Cardiac atrium fibroblast (primary cell): ENCODE measurements around the gene GALT. TPM values are rescaled to one million over a fixed set of nuclear protein-coding genes. Genes with fewer than 3 reads are reported as not detected.

Experiments
- total RNA-seq: library from RNA; depleted of rRNA; stranded (reverse); fragments of >200 nt; gene quantifications from 2 replicates; pipeline ENCODE4 v1.2.3, GENCODE V29; 2015

GALT gene
- 35.5 and 40.6 TPM in 2 replicates for total RNA-seq

GRCh38 chr9:34646211-34647083 is at the start of gene GALT:
GALT (plus strand) TSS chr9:34646675; CDS start chr9:34646705, 30 bp downstream.

GRCh38 chr9:34611811-34612787 is 34.4 kb upstream of the GALT start, which contains the start of gene RPP25L:
RPP25L (minus strand) TSS chr9:34612097; CDS start chr9:34611296, 801 bp downstream.

GRCh38 chr9:34620061-34620994 is 26.1 kb upstream of the GALT start, which contains the start of gene DCTN3:
DCTN3 (minus strand) TSS chr9:34620495; CDS start chr9:34620464, 31 bp downstream.

GRCh38 chr9:34628656-34629490 is 17.6 kb upstream of the GALT start, which contains the start of gene ARID3C:
ARID3C (minus strand) TSS chr9:34629066; CDS start chr9:34628014, 1,052 bp downstream.

GRCh38 chr9:34637356-34638137 is 8.9 kb upstream of the GALT start, which contains the start of gene SIGMAR1:
SIGMAR1 (minus strand) TSS chr9:34637787; CDS start chr9:34637697, 90 bp downstream.

GRCh38 chr9:34651876-34652601 is 5.6 kb downstream of the GALT start, which contains the start of gene IL11RA:
IL11RA (plus strand) TSS chr9:34652185; CDS start chr9:34655218, 3,033 bp downstream.

GRCh38 chr9:34662526-34663302 is 16.2 kb downstream of the GALT start, which contains the start of gene CCL27:
CCL27 (minus strand) TSS chr9:34662657; CDS start chr9:34662633, 24 bp downstream.

GRCh38 chr9:34690983-34691935 is 44.8 kb downstream of the GALT start, which contains the start of gene CCL19:
CCL19 (minus strand) TSS chr9:34691276; CDS start chr9:34691139, 137 bp downstream.

Other genes with a start within 250 kb of the GALT start
- 17.0 and 19.3 TPM in 2 replicates for gene FAM219A, start 188.1 kb upstream of the GALT start, total RNA-seq
- gene DNAI1, start 187.9 kb upstream of the GALT start, total RNA-seq = not detected in 2 replicates
- 1.6 TPM in 1 of 2 replicates, not detected in the other for gene ENHO, start 123.7 kb upstream of the GALT start, total RNA-seq
- 0.72 TPM in 1 of 2 replicates, not detected in the other for gene CNTFR, start 57.0 kb upstream of the GALT start, total RNA-seq
- 27.7 and 48.4 TPM in 2 replicates for gene RPP25L, start 34.6 kb upstream of the GALT start, total RNA-seq
- gene DCTN3, start 26.2 kb upstream of the GALT start, total RNA-seq = 101 and 107 TPM in 2 replicates
- gene ARID3C, start 17.6 kb upstream of the GALT start, total RNA-seq = 0.72 TPM in 1 of 2 replicates, not detected in the other
- gene SIGMAR1, start 8.9 kb upstream of the GALT start, total RNA-seq = 81.8 and 109 TPM in 2 replicates
- gene IL11RA, start 5.5 kb downstream of the GALT start, total RNA-seq = 18.8 and 25.3 TPM in 2 replicates
- gene CCL27, start 16.0 kb downstream of the GALT start, total RNA-seq = not detected in 2 replicates
- not detected in 2 replicates for gene CCL19, start 44.6 kb downstream of the GALT start, total RNA-seq
- 1.4 TPM in 1 of 2 replicates, not detected in the other for gene CCL21, start 63.5 kb downstream of the GALT start, total RNA-seq